Lower leg skin (tissue), 4 donors: ENCODE measurements around the gene ZDHHC7. TPM values are rescaled to one million over a fixed set of nuclear protein-coding genes. Genes with fewer than 3 reads are reported as not detected.

Experiments used
- DNase-seq, 2 donors: peaks; one replicate each; pipeline ENCODE4 v3.0.0-alpha.2; 2019; ENCODE audit warnings: low spot score in 2 of 2
- H3K4me3 ChIP-seq: fragments of 200-600 bp; sonication (generic); 2 replicates; pipeline ENCODE4 v1.5.1; 2017; ENCODE audit warnings: mild to moderate bottlenecking, low read depth; ENCODE audit not compliant: poor library complexity, severe bottlenecking
- CTCF ChIP-seq, 3 donors: fragments of 450-650 bp; IDR thresholded peaks; one replicate each; pipeline ENCODE4 v1.5.1; 2016; ENCODE audit warnings: antibody characterized with exemption in 3 of 3, mild to moderate bottlenecking in 3 of 3, moderate library complexity in 2 of 3
- POLR2A ChIP-seq, 2 donors: fragments of 450-650 bp; IDR thresholded peaks; one replicate each; pipeline ENCODE4 v1.6.1; 2016 to 2017; ENCODE audit warnings: antibody characterized with exemption in 2 of 2, mild to moderate bottlenecking in 1 of 2, moderate library complexity in 1 of 2
- WGBS, 2 donors: methylation state at CpG; one replicate each; pipeline ENCODE4 v1.1.5; 2018; 5-methylcytosine and 5-hydroxymethylcytosine counted together
- intact Hi-C: fragments of 100-400 bp; cut with DNase I; formaldehyde crosslinking; loops from one replicate; pipeline ENCODE4 v1.15.0; 2023; ENCODE audit warnings: low total_unique reads
- total RNA-seq, 4 donors: library from RNA; depleted of rRNA; stranded (reverse); fragments of >200 nt; gene quantifications; one replicate each; pipeline ENCODE4 v1.1.0, GENCODE V29; 2016

The ZDHHC7 gene
- total RNA-seq, 4 donors from 2014 or later, result 39.7 to 56.5 (median 47.3) TPM

DNA sequence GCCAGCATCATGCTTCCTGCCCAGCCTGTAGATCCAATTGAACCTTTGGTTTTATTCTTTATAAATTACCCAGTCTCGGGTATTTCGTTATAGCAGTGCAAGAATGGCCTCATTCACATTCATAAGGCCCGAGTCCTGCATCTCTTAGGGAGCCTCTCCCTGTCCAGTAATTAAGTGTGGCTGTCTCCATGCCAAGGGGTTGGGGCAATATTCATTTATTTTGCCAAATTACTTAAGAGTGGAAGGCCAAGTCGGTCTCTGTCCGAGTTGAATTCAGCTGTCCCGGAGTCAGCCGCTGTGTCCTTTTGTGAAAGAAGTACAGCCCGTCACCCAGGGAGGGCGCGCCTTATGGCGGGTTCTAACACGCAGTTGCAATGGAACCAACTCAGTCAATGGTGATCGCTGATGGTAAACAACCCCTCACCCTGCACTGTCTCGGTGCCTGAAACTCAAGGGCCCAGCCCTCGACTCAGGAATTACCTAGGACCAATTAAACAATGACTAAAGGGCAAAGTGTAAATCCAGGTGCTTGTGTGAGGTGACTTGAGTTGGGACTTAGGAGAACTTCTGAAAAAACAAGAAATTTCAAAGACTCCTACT is 38.5 kb upstream of the ZDHHC7 start:
- 90 to 95% methylated on average over 15 of the region's 15 CpGs for WGBS, 2 donors
- intact Hi-C loops, result loop anchor here (10.0 kb wide), 1 partner anchor 1165 kb away; no protein-coding TSS in a partner anchor
- H3K4me3 ChIP-seq, result no peak overlapping the region
- no peak for DNase-seq
- TF ChIP-seq POLR2A (IDR thresholded peaks at IDR 0.05) (no peak), CTCF (IDR thresholded peaks at IDR 0.05) (no peak)

DNA sequence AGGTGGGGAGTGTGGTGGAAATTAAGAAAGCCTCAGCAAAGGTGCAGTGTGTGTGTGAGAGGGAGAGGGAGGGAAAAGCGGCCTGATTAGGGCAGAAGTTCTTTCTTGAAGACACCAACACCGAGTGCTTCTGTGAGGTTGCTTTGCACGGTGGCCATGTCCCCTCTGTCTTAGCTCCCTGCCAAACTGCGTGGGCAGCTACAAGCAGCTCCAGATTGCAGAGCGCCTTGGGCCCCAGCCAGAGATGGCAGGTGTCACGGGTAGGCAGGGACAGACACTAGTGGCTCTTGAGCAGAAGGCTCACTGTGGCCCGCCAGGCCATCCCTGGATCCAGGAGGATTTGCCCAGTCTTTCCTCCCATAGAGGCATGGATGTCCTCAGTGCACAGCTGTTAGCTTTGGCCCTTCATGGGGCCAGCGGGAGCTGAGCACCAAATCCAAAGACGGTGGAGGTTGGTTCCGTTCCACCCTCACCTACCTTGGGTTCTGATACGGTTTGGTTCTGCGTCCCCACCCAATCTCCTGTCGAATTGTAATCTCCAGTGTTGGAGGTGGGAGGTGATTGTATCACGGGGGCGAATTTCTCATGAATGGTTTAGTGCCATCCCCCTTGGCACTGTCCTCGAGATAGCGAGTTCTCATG is 37.7 kb upstream of the ZDHHC7 start:
- intact Hi-C loops, result loop anchor here (10.0 kb wide), 1 partner anchor 1166 kb away; no protein-coding TSS in a partner anchor
- TF ChIP-seq POLR2A (IDR thresholded peaks at IDR 0.05) (no peak), CTCF (IDR thresholded peaks at IDR 0.05) (no peak)
- no peak overlapping the region for H3K4me3 ChIP-seq
- 92 to 96% methylated on average over 17 of the region's 17 CpGs for whole genome bisulfite sequencing, 2 donors
- DNase-seq, result no peak

DNA sequence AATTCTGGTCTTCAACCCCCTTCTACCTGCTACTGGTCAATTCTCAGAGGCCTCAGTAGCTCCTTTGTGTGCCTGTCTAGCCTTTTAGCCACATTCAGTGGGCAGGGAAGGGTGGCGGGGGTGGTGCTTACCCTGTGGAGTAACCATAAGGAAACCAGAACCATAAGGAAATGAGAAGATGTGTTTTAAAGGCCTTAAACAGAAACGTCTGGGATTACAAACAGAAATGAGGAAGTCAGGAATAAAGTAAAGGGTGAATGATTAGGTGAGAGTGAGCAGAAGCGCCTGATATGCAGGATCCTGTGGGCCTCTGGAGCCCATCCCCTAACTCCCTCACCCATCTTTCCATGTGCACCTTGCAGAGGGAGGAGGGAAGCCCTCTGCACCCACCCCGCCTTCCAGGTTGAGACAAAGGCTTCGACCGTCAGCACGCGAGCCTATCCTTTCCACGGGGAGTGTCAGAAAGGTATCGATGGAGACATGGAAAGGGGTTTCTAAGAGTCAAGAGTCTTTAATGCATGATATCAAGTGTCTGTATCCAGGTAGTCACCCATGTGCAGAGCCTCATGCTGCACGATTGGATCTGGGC is 36.6 kb upstream of the ZDHHC7 start:
- H3K4me3 ChIP-seq, result no peak overlapping the region
- 85 to 93% methylated on average over 11 of the region's 11 CpGs for WGBS, 2 donors
- no peak for DNase-seq
- TF ChIP-seq POLR2A (IDR thresholded peaks at IDR 0.05) (no peak), CTCF (IDR thresholded peaks at IDR 0.05) (no peak)
- intact Hi-C loops, result loop anchor here (10.0 kb wide), 1 partner anchor 1167 kb away; no protein-coding TSS in a partner anchor

DNA sequence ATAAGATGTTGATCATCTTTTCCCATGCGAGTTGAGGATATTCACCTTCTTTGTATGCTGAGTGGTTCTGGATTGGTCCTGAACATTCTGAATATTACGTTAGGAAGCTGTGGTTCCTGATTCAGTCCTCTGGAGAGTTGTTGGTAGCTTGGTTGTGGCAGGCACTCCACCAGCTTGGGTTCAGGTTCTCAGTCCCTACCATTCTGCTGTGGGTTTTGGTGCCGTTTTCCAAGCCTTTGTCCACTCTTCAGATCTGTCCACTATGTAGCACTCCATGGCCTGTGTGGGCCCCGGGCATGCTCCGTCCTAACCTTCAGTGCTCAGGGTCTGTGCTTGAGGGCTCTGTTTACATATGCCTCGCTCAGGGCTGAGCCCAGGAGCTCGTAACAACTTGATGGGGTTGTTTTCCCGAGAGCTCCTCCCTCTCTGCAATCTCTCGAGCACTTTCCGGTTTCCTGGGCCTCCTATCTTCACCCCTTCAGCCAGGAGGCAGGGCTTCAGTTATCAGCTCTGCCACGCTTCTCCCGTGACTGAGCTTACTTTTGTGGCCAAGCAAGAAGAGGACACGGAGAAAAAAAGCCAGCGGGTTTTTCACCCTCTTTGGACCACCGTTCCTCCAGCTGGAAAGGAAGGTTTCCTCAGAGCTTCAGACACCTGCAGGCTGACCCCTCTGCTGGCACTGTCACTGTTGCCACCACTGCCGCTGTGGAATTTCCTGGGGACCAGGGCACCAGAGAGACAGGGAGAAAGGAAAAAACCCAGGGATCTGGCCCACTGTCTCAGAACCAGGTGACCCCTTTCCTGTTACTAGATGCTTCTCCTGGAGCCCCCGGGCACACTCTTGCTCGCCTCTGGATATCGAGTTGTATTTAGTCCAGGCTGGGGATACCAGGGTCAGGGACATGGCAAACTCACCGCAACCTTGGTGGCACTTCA is 35.9 kb upstream of the ZDHHC7 start:
- 90 to 91% methylated on average over 20 of the region's 20 CpGs for WGBS, 2 donors
- DNase-seq, result no peak
- H3K4me3 ChIP-seq, result no peak overlapping the region
- intact Hi-C loops, result loop anchor here (10.0 kb wide), 1 partner anchor 1168 kb away; no protein-coding TSS in a partner anchor
- no peak for TF ChIP-seq POLR2A (IDR thresholded peaks at IDR 0.05)

DNA sequence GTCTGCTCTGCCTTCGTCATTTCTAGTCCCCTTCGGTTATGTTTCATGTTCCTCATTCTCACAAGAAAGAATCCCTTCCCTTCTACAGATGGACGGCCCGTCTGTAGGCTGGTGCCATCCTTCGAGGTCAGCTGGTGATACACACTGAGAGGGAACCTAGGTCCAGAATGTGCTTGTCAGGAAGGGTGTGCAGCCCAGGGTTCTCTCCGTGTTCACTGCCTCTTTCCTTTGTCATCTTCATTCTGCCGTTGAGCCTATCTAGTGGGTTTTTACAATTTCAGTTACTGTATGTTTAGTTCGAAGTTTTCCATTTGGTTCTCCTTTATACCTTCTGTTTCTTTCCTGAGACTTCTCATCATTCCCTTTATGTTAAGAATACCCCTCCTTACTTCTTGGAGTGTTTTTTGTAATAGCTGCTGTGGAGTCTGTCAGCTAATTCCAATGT is 35.2 kb upstream of the ZDHHC7 start:
- intact Hi-C loops, result loop anchor here (10.0 kb wide), 1 partner anchor 1168 kb away; no protein-coding TSS in a partner anchor
- WGBS, 2 donors, result 91 to 95% methylated on average over 8 of the region's 8 CpGs
- TF ChIP-seq CTCF (IDR thresholded peaks at IDR 0.05) (no peak), POLR2A (IDR thresholded peaks at IDR 0.05) (no peak)
- H3K4me3 ChIP-seq, result no peak overlapping the region
- DNase-seq, result no peak
